PC-3 (cell line): ENCODE data around the gene SLC6A6. TPM values are rescaled to one million over a fixed set of nuclear protein-coding genes. Genes with fewer than 3 reads are reported as not detected.

Experiments used
- ATAC-seq: fragments of 200-7000 bp; cut with Tn5 transposase; 2 replicates; pipeline ENCODE4 v1.9.1; 2020; ENCODE audit warnings: mild to moderate bottlenecking, moderate library complexity
- BruUV-seq: library from RNA; stranded (reverse); fragments of 400-500 nt; replicated peaks from 2 replicates; lab custom pipeline; 2021; lab: Mats Ljungman, UMichigan
- CTCF ChIA-PET: fragments of 300-600 bp; sonication (Branson Sonifier 250); formaldehyde crosslinking; loops from one replicate; lab custom pipeline; 2022; ENCODE audit warnings: antibody characterized with exemption; lab: Charles Lee
- POLR2A ChIA-PET: fragments of 300-600 bp; sonication (Branson Sonifier 250); formaldehyde crosslinking; loops from one replicate; lab custom pipeline; 2022; ENCODE audit warnings: antibody characterized with exemption; ENCODE audit not compliant: unreplicated experiment; lab: Charles Lee
- DNase-seq: peaks from one replicate; pipeline ENCODE4 v3.0.0-alpha.2; 2015
- H2AFZ ChIP-seq: fragments of 300-600 bp; sonication (generic); 2 replicates; pipeline ENCODE4 v1.6.0; 2016; ENCODE audit warnings: antibody characterized with exemption, low read length
- H3F3A ChIP-seq: fragments of 300-600 bp; sonication (generic); one replicate; pipeline ENCODE4 v1.6.0; 2017; ENCODE audit warnings: antibody characterized with exemption, low read length, control low read depth, mild to moderate bottlenecking; ENCODE audit not compliant: unreplicated experiment
- H3K27ac ChIP-seq: fragments of 300-600 bp; sonication (generic); 2 replicates; pipeline ENCODE4 v1.5.1; 2016; ENCODE audit warnings: mild to moderate bottlenecking, low read length
- H3K27me3 ChIP-seq: fragments of 300-600 bp; sonication (generic); 2 replicates; pipeline ENCODE4 v1.6.1; 2016; ENCODE audit warnings: low read length, mixed read lengths
- H3K36me3 ChIP-seq: fragments of 300-600 bp; sonication (generic); 2 replicates; pipeline ENCODE4 v1.6.1; 2016; ENCODE audit warnings: low read depth, mixed run types, low read length, mixed read lengths
- H3K4me1 ChIP-seq: fragments of 300-600 bp; sonication (generic); 2 replicates; pipeline ENCODE4 v1.5.1; 2016; ENCODE audit warnings: low read length; ENCODE audit not compliant: insufficient read depth
- H3K4me2 ChIP-seq: fragments of 300-600 bp; sonication (generic); 2 replicates; pipeline ENCODE4 v1.6.0; 2016; ENCODE audit warnings: low read length
- H3K4me3 ChIP-seq: fragments of 300-600 bp; sonication (generic); 2 replicates; pipeline ENCODE4 v1.5.1; 2016; ENCODE audit warnings: mild to moderate bottlenecking, low read length, mixed read lengths
- H3K79me2 ChIP-seq: fragments of 300-600 bp; sonication (generic); 2 replicates; pipeline ENCODE4 v1.6.1; 2017; ENCODE audit warnings: low read length, mixed read lengths
- H3K9ac ChIP-seq: fragments of 300-600 bp; sonication (generic); 2 replicates; pipeline ENCODE4 v1.6.0; 2016; ENCODE audit warnings: mild to moderate bottlenecking, low read length
- H3K9me2 ChIP-seq: fragments of 300-600 bp; sonication (generic); replicated peaks from 2 replicates; pipeline ENCODE4 v1.6.1; 2016; ENCODE audit warnings: mixed run types, low read length, mixed read lengths
- H3K9me3 ChIP-seq: fragments of 300-600 bp; sonication (generic); 2 replicates; pipeline ENCODE4 v1.6.1; 2016; ENCODE audit warnings: low read length, mixed read lengths
- H4K20me1 ChIP-seq: fragments of 300-600 bp; sonication (generic); 2 replicates; pipeline ENCODE4 v1.6.1; 2016; ENCODE audit warnings: low read length, mixed read lengths
- EZH2 ChIP-seq: fragments of 300-600 bp; sonication (generic); IDR thresholded peaks from one replicate; pipeline ENCODE4 v1.6.1; 2017; ENCODE audit warnings: antibody characterized with exemption, mild to moderate bottlenecking, low read length; ENCODE audit not compliant: unreplicated experiment
- EZH2phosphoT487 ChIP-seq: fragments of 300-600 bp; sonication (generic); IDR thresholded peaks from 2 replicates; pipeline ENCODE4 v1.6.1; 2018; ENCODE audit warnings: mild to moderate bottlenecking, antibody characterized with exemption, low read length, borderline replicate concordance
- intact Hi-C: fragments of 100-400 bp; cut with micrococcal nuclease; formaldehyde crosslinking; loops from 2 replicates; pipeline ENCODE4 v1.9.0; 2023
- total RNA-seq: library from RNA; depleted of rRNA; stranded (reverse); fragments of >200 nt; gene quantifications from 2 replicates; pipeline ENCODE4 v1.2.3, GENCODE V29; 2014
- TF ChIP-seq, protein P1 (sequence below): fragments of 300-600 bp; sonication (generic); conservative IDR thresholded peaks from 2 replicates; pipeline ENCODE4 v1.5.1; 2017; ENCODE audit warnings: antibody characterized with exemption, low read depth, mild to moderate bottlenecking, low read length

SLC6A6 gene
- total RNA-seq, 1 experiment from 2014 or later = 28.1 TPM

DNA sequence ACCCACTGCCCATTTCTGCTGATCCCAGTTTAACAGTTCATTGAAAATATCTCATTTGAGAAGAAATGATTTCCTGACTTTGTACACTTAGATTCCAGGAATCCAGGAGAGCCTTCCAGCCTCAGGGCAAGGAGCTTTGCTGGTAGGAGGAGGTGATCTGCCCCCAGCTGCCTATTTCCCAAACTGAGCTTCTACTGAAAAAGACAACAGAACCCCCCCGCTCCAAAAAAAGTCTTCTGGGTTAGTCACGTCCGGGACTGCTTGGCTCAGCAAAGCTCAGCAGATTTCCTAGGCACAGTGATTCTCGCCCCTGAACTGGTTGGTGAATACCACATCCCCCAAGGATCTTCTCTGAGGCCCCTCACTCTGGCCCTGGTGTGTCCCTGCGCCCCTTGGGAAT lies 13.1 kb downstream of the SLC6A6 start:
- peaks cover 50% of the 10 kb centered on the region for H3K79me2 ChIP-seq
- POLR2A ChIA-PET = interaction anchor here (0.7 kb wide), 1 partner anchor 10 kb away, joined by 3 read pairs; no protein-coding TSS in a partner anchor
- CTCF ChIA-PET = no interaction called here
- no peaks in the 10 kb centered on the region; the same call in 1 of the 2 replicates for H4K20me1 ChIP-seq
- H3K27ac ChIP-seq = peak overlapping the region; percentile 4; the same call in 1 of the 2 replicates
- no peak overlapping the region for H3K9ac ChIP-seq
- H3K9me3 ChIP-seq = no peaks in the 10 kb centered on the region
- ATAC-seq (no peak), DNase-seq (peak; percentile 72)
- H3K4me2 ChIP-seq = peak overlapping the region; percentile 38; the same call in 1 of the 2 replicates
- H3K4me3 ChIP-seq = no peak overlapping the region
- TF ChIP-seq, protein P1, sequence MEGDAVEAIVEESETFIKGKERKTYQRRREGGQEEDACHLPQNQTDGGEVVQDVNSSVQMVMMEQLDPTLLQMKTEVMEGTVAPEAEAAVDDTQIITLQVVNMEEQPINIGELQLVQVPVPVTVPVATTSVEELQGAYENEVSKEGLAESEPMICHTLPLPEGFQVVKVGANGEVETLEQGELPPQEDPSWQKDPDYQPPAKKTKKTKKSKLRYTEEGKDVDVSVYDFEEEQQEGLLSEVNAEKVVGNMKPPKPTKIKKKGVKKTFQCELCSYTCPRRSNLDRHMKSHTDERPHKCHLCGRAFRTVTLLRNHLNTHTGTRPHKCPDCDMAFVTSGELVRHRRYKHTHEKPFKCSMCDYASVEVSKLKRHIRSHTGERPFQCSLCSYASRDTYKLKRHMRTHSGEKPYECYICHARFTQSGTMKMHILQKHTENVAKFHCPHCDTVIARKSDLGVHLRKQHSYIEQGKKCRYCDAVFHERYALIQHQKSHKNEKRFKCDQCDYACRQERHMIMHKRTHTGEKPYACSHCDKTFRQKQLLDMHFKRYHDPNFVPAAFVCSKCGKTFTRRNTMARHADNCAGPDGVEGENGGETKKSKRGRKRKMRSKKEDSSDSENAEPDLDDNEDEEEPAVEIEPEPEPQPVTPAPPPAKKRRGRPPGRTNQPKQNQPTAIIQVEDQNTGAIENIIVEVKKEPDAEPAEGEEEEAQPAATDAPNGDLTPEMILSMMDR = no peak
- no peak for TF ChIP-seq EZH2
- no peak for TF ChIP-seq EZH2phosphoT487
- no TSS peak for BruUV-seq
- H3K36me3 ChIP-seq = peaks cover 6% of the 10 kb centered on the region; the same call in 1 of the 2 replicates
- H3K9me2 ChIP-seq = no peaks in the 10 kb centered on the region
- intact Hi-C loops = no loop called here
- H2AFZ ChIP-seq = no peak overlapping the region
- H3K4me1 ChIP-seq = peaks cover 56% of the 10 kb centered on the region
- H3K27me3 ChIP-seq = no peaks in the 10 kb centered on the region
- H3F3A ChIP-seq = peaks cover 4% of the 10 kb centered on the region

DNA sequence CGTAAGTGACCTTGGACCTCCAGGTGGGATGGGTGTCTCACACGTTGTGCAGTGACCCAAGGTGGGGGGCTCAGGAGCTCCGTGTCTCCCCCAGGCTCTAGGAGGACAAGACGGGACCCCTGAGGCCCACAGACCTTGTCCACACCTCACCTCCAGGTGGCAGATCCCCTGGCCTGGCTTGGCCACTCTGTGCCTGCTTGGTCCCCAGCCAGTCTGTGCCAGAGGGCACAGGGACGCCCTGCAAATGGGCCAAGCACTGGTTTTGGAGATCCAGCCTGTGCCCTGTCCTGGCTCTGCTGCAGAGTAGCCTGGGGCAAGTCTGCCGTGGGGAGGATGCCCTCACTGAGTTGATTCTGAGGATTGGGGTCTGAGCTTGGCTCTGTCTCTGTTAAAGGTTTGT lies 14.0 kb downstream of the SLC6A6 start:
- ChIA-PET CTCF (no interaction called here), POLR2A (no interaction called here)
- Histone ChIP-seq H3K4me1 (peaks cover 47% of the 10 kb centered on the region), H3K9me3 (no peaks in the 10 kb centered on the region), H2AFZ (no peak overlapping the region), H3K9ac (no peak overlapping the region), H4K20me1 (no peaks in the 10 kb centered on the region; the same call in 1 of the 2 replicates), H3K79me2 (peaks cover 42% of the 10 kb centered on the region), H3K27me3 (no peaks in the 10 kb centered on the region), H3K4me2 (no peak overlapping the region), H3F3A (peaks cover 4% of the 10 kb centered on the region), H3K36me3 (peaks cover 6% of the 10 kb centered on the region; the same call in 1 of the 2 replicates), H3K9me2 (no peaks in the 10 kb centered on the region), H3K27ac (no peak overlapping the region), H3K4me3 (no peak overlapping the region)
- BruUV-seq = no TSS peak
- no peak for TF ChIP-seq EZH2
- TF ChIP-seq EZH2phosphoT487 = no peak
- TF ChIP-seq, protein P1 = no peak
- no peak for DNase-seq
- intact Hi-C loops = no loop called here
- ATAC-seq = no peak

DNA sequence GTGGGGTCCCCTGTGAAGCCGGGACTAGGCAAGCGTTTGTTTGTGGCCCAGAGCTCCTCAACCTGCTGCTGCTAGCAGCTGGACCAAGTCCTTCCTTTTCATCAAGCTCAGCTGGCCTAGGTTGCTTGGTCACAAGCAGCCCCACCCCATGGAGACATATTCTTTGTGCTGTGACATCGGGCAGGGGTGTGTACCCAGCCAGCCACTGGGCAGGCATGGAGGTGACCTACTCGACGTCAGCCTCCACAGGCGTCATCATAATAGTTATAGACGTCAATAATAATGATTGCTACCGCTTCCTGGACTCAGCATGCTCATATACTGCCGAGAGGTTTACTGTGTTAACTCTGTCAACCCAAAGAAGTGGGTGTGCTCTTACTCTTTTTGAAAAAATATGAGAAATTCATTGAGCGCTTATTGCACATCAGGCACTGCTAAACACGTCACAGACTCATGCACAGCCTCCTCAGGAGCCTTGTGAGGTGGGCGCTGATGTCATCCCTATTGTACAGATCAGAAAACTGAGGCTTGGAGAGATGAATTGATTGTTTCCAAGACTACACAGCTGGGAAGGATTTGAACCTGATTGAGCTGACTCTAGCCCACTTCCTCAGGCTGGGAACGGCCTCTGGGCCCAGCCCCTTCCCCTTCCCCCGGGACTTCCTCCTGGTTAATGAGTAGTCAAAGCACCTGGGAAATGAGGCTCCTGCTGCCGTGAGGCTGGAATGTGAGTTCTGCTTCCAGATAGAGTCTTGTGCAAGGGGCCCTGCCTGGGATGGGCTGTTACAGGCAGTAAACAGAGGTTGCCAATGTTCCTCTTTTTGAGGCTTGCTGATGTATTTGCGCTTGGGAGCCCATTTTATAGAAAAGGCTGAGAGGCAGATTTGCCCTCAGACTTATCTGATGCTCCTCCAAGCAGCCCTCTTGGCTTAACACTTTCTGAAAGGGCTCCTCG lies 16.2 kb downstream of the SLC6A6 start:
- Histone ChIP-seq H3K4me2 (no peak overlapping the region), H2AFZ (no peak overlapping the region), H3K36me3 (peaks cover 6% of the 10 kb centered on the region; the same call in 1 of the 2 replicates), H3K27ac (no peak overlapping the region), H3K27me3 (no peaks in the 10 kb centered on the region), H3K79me2 (peaks cover 29% of the 10 kb centered on the region), H3K9me3 (no peaks in the 10 kb centered on the region), H3F3A (no peaks in the 10 kb centered on the region), H3K4me1 (peaks cover 39% of the 10 kb centered on the region), H3K9ac (no peak overlapping the region), H4K20me1 (no peaks in the 10 kb centered on the region; the same call in 1 of the 2 replicates), H3K9me2 (no peaks in the 10 kb centered on the region), H3K4me3 (no peak overlapping the region)
- TF ChIP-seq, protein P1 = no peak
- TF ChIP-seq EZH2phosphoT487 (no peak), EZH2 (no peak)
- intact Hi-C loops = no loop called here
- ATAC-seq (no peak), DNase-seq (no peak)
- no TSS peak for BruUV-seq
- ChIA-PET POLR2A (no interaction called here), CTCF (no interaction called here)
